ENCODE data around the gene PRDX1.

Gene PRDX1

DNA sequence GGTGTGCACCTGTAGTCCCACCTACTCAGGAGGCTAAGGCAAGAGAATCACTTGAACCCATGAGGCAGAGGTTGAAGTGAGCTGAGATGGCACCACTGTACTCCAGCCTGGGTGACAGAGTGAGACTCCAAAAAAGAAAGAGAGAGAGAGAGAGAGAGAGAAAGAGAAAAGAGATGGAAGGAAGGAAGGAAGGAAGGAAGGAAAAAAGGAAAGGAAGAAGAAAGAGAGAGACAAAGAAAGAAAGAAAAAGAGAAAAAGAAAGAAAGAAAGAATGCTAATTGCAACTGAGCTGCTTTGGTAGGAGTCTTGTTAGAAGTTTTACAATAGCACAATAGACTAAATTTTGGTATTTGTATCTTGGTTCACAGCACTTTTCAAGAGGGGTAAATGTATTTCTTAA, 56.4 kb downstream of the PRDX1 start:
- DNase-seq (ENCODE audit: low read depth, low spot score), result no peak
